Activated T-cell treated with anti-CD3 and anti-CD28 coated beads, Interleukin-2, amount 50 U/mL, for 48 hours (primary cell): Measurements from ENCODE around the gene RPRD1B.

Experiments used
- DNase-seq, 2 experiments: peaks; one replicate each; pipeline ENCODE4 v3.0.0-alpha.2; 2020

The RPRD1B gene

DNA sequence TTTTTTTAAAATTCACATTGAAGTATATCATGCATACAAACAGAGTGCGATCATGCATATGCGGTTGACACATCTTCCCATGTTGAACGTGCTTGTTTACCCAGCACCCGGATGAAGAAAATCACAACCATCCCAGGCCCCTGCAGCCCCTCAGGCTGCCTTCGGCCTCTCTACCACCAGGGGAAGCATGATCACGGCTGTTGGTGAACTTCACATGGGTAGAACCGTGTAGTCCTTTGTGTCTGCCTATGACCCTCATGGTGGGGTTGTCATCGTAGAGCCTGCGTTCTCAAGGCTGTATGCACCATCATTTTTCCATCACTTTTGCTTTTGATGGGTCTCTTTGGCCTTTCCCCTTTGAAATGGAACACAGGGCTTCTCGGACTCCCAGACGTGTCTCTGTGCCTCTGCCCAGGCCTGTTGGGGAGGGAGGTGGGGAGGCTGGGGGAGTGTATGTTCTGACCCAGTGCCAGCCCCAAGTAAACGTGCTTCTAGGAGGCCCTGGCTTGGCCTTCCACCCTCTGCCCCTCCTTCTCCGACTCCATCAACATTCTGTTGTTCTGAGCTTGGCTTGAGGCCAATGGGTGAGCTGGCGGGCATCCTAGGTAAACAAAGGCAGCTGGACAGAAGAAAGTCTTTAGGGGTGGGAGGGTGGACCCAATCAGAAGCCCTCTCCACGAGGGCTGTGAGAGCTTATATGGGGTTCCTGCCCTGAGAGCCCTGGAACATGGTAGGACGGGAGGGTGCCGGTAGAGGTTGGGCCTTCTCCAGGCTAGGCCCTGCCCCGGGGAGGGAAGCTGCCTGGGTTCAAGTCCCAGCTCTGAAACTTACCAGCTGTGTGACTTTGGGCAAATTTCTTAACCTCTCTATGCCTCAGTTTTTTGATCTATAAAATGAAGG is 91.9 kb downstream of the RPRD1B start:
- no peak for DNase-seq

- DNase-seq: no peak
These were observed 92.8 kb downstream of the RPRD1B start for GRCh38 chr20:38126146-38126921.

- DNase-seq: no peak
These were observed 93.5 kb downstream of the RPRD1B start for GRCh38 chr20:38126932-38127621.

- no peak for DNase-seq
These were observed 94.5 kb downstream of the RPRD1B start for GRCh38 chr20:38127920-38128528.

DNA sequence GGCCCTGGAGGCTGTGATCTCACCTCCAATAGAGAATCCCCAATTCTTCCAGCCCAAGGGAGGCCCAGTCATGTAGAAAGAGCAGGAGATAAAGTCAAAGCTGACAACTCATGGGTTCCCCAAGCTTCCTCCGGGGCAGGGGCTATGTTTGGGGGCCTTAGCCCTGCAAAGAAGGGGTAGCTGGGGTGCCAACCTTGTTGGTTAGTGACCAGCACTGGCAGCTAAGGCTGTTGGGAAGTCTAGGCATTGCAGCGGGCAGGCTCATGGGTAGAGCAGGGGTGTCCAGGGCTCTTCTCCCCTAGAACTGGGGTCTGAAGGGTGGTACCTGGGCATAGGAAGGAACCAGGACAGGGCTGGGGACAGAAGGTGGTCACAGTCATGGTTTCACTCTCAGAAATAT is 95.1 kb downstream of the RPRD1B start:
- DNase-seq: no peak

GRCh38 chr20:38129248-38129865 is 95.8 kb downstream of the RPRD1B start:
- no peak for DNase-seq

- DNase-seq: no peak
These were observed 96.5 kb downstream of the RPRD1B start for GRCh38 chr20:38129893-38130609.

DNA sequence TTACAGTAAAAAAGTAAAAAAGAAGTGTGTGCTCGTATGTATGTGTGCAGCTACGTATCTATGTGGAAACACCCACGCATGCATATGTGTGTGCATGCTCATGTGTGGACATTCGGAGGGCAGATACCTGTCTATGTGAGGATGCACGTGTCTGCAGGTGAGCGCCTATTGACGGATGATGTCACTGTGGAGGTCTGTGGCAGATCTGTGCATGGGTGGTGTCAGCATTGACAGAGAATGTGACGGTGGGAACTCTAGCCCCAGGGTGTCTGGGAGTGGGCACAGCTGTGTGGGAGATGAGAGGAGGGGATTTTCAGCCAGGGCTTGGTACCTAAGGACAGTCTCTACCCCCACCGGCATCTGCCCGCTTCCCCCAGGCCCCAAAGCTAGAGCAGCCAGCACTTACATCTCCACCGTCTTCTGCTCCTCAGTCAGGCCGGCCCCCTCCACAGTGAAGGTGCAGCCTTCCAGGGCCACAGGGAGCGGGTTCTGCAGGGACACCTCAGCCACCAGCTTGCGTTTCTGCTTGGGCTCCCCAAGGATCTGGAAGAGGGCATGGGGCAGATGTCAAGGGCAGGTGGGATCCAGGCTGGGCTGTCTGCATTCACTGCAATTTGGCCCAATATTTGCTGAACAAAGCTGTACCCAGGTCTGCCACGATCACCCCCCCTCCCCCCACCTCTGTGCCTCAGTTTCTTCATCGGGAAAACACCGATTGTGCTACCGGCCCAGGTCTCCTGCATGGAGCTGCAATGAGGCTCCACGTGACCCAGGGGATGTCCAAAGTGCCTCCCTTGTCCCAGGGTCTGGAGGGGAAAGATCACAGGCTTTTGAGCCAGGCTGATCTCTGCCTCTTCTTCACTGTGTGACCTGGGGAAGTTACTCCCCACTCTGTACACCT is 97.4 kb downstream of the RPRD1B start:
- no peak for DNase-seq

- no peak for DNase-seq
These were observed 98.1 kb downstream of the RPRD1B start for GRCh38 chr20:38131588-38132121.

- no peak for DNase-seq
These were observed 98.8 kb downstream of the RPRD1B start for GRCh38 chr20:38132156-38132909.

- DNase-seq: no peak
These were observed 99.5 kb downstream of the RPRD1B start for GRCh38 chr20:38132910-38133501.

- DNase-seq: no peak
These were observed 100.3 kb downstream of the RPRD1B start for GRCh38 chr20:38133680-38134426.

GRCh38 chr20:38134427-38135270 is 101.1 kb downstream of the RPRD1B start:
- no peak for DNase-seq

GRCh38 chr20:38135271-38135650 is 101.7 kb downstream of the RPRD1B start:
- no peak for DNase-seq

GRCh38 chr20:38135651-38136420 is 102.3 kb downstream of the RPRD1B start:
- no peak for DNase-seq

GRCh38 chr20:38136421-38137245 is 103.1 kb downstream of the RPRD1B start:
- DNase-seq: no peak
